ENCODE data around the gene ATR.
"Not testable (repeated sequence)": the region's sequence is repeated elsewhere in the genome, so short reads cannot be mapped to it uniquely, and the experiment has no call there.

Gene ATR

GRCh38 chr3:142447301-142447851 lies 131.2 kb downstream of the ATR start:
- peak; percentile 71 for DNase-seq

GRCh38 chr3:142445816-142446254 lies 132.7 kb downstream of the ATR start:
- DNase-seq = no peak

- DNase-seq = no peak
These were observed 134.2 kb downstream of the ATR start for GRCh38 chr3:142444343-142444742.

GRCh38 chr3:142443060-142443459 lies 135.5 kb downstream of the ATR start:
- DNase-seq = not testable (repeated sequence)

GRCh38 chr3:142439499-142440220 lies 138.9 kb downstream of the ATR start:
- not testable (repeated sequence) for DNase-seq

GRCh38 chr3:142438096-142438495 lies 140.4 kb downstream of the ATR start:
- not testable (repeated sequence) for DNase-seq

GRCh38 chr3:142436951-142437585 lies 141.5 kb downstream of the ATR start:
- DNase-seq = no peak

- no peak for DNase-seq
These were observed 144.0 kb downstream of the ATR start for GRCh38 chr3:142434503-142434902.

GRCh38 chr3:142433110-142433509 lies 145.4 kb downstream of the ATR start:
- no peak for DNase-seq

GRCh38 chr3:142429582-142429981 lies 149.0 kb downstream of the ATR start:
- DNase-seq = no peak

- no peak for DNase-seq
These were observed 153.8 kb downstream of the ATR start for GRCh38 chr3:142424754-142425153.

- DNase-seq = no peak
These were observed 159.5 kb downstream of the ATR start for GRCh38 chr3:142418926-142419592.

- DNase-seq = no peak
These were observed 161.2 kb downstream of the ATR start for GRCh38 chr3:142417302-142417701.

GRCh38 chr3:142400537-142400936 lies 178.0 kb downstream of the ATR start:
- DNase-seq = not testable (repeated sequence)

All from left hindlimb (tissue), 1 donor.